ENCODE data around the gene TRPC4AP.
A peak's percentile ranks its signal among the peaks of the same experiment; 100 is the strongest.

TRPC4AP gene

DNA sequence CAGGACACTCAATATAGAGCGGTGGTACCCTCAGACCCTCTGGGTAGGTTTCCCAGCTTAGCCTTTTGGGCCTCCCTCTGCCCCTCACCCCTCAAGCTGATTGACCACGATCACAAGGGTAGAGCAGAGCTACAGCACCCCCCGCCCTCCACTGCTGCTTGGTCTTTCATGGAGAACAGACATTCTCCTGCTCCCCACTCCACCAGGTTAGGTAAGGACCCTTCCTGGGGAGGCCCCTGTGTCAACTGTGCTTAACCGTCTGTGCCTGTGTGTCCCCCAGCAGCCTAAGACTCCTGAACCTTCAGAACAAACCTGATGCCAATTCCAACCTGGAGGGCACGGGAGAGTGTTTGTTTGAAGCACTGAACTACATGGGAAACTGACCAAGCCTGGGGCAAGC lies 125.2 kb downstream of the TRPC4AP start:
- DNase-seq: no peak

DNA sequence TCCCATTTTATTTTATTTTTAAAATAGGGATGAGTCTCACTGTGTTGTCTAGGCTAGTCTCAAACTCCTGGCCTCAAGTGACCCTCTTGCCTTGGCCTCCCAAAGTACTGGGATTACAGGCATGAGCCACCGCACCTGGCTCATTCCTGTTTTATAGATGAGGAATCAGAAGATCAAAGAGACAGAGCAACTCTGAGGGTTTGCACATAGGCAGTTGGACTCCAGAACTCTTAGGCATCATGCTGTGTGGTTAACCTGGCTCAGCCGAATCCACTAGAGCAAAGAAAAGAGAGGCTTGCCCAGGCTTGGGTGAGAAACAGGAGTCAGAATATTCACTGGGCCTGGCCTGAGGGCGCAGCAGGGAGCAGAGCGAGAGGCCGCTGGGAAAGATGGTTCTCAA lies 127.6 kb downstream of the TRPC4AP start:
- no peak for DNase-seq

GRCh38 chr20:34964486-34964885 lies 128.1 kb downstream of the TRPC4AP start:
- DNase-seq: no peak

DNA sequence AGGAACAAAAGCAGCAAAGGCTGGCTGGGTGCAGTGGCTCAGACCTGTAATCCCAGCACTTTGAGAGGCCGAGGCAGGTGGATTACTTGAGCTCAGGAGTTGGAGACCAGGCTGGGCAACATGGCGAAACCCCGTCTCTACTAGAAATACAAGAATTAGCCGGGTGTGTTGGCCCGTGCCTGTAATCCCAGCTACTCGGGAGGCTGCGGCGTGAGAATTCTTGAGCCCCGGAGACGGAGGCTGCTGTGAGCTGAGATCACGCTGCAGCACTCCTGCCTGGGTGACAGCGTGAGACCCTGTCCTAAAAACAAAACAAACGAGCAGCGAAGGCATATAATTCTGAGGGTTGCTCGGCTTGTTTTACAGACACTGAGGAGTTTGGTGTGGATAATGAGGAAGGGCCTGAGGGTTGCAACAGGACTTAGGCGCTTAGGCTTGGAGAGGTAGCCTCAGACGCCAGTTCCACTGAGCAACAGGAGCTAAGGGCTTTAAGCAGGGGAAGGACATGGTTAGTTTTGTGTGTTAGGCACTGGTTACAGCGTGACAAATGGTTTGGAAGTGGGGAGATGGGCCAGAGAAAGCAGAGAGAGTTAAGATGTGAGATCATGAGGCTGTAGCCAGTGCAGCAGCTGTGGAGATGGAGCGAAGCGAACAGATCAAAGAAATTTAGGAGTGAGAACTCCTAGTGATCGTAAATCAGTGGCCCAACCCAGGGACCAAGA lies 135.7 kb downstream of the TRPC4AP start:
- no peak for DNase-seq

DNA sequence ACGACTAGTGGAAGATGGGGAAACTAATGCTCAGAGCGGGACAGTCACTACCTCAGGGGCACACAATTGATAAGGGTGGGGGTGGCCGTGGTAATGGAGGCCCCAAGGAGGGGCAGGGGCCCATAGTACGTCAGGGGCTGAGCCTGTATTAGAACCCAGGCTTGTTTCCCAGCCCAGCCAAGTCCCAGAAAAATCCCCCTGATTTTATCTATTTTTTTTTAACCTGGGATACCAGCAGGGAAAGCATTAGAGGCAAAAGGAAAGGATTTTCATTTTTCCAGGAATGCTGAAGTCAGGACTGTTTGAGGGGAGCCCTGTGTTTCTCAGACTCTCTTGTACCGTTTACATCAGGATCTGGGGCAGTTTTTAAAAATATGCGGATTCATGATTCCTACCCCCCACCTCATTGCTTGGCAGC lies 136.6 kb downstream of the TRPC4AP start:
- no peak for DNase-seq

GRCh38 chr20:34955231-34956040 lies 137.2 kb downstream of the TRPC4AP start, which contains the start of the genes GSS and MYH7B:
TSS of gene GSS (minus strand) at chr20:34955806. CDS start at chr20:34951852, 3,954 bp downstream.
TSS of gene MYH7B (plus strand) at chr20:34955868. CDS start at chr20:34978006, 22,138 bp downstream.
- DNase-seq: peak; percentile 93

DNA sequence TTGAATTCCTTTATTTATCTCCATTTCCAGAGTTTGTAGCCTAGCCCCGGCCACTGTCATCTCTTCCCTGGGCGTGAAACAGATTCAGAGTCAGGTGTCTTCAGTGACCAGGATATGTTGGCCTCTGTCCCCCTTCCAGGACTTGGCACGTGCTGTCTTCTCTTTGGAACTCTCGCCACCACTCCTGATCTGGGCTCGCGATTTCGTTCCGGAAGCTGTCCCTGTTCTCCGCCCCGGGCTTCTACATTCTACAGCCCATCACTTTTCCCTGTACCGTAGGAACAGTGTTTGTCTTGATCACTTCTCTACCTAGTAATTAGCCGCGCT lies 137.7 kb downstream of the TRPC4AP start:
- DNase-seq: no peak

- DNase-seq: no peak
Observed at GRCh38 chr20:34953960-34954359, 138.6 kb downstream of the TRPC4AP start.

DNA sequence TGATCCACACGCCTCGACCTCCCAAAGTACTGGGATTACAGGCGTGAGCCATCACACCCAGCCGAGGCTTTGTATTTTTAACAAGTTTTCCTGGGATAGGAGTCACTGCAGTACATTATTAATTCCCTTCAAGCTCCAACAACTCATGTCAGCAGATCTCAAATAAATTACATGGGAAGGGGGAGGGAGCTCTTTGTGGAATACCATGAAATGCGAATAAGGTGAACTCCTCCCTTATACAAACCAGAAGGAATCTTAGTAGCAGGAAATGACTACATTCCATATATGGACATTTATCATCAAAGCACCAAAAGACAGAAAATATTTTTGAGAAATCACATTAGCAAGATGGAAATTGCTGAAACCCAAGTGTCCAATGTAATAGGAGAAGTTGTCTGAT lies 139.9 kb downstream of the TRPC4AP start:
- DNase-seq: no peak
